Left renal pelvis (tissue), 4 donors: ENCODE measurements around the gene PUS1. TPM values are rescaled to one million over a fixed set of nuclear protein-coding genes. Genes with fewer than 3 reads are reported as not detected.
A peak's percentile ranks its signal among the peaks of the same experiment; 100 is the strongest.
"Not testable (repeated sequence)": the region's sequence is repeated elsewhere in the genome, so short reads cannot be mapped to it uniquely, and the experiment has no call there.

ENCODE experiments used
- DNase-seq, 4 donors: peaks; one replicate each; pipeline ENCODE4 v3.0.0-alpha.2; 2013; ENCODE audit warnings: low read depth in 4 of 4, low spot score in 3 of 4
- polyA plus RNA-seq, 4 donors: library from polyadenylated mRNA; unstranded; fragments of 120-200 nt; gene quantifications; one replicate each; pipeline ENCODE4 v1.2.1, GENCODE V29; 2013; ENCODE audit not compliant: insufficient read length in 4 of 4

Gene PUS1
- 10 to 100 TPM in 3 of 4 donors, 1 to 10 TPM in 1; 9.4 to 24.6 (median 13.3) TPM for polyA plus RNA-seq

- DNase-seq, result peak; percentile 73 to 90 (median 86)
Observed at GRCh38 chr12:131928711-131929580, at the start of gene PUS1. Gene PUS1, plus strand, starts transcription at chr12:131929276. Its CDS starts 447 bp downstream, at chr12:131929723.

GRCh38 chr12:131882804-131883520 lies 46.1 kb upstream of the PUS1 start:
- DNase-seq, result no peak

GRCh38 chr12:131883521-131883900 lies 45.6 kb upstream of the PUS1 start:
- no peak for DNase-seq

GRCh38 chr12:131885076-131885475 lies 44.0 kb upstream of the PUS1 start:
- not testable (repeated sequence) for DNase-seq

- DNase-seq, result no peak
Observed at GRCh38 chr12:131885543-131886057, 43.5 kb upstream of the PUS1 start.

- not testable (repeated sequence) for DNase-seq
Observed at GRCh38 chr12:131891722-131892121, 37.4 kb upstream of the PUS1 start.

GRCh38 chr12:131892711-131893604 lies 36.1 kb upstream of the PUS1 start:
- DNase-seq, result no peak

GRCh38 chr12:131893605-131894312 lies 35.3 kb upstream of the PUS1 start:
- peak in 1 of 4 donors; percentile 27 for DNase-seq

- peak; percentile 53 to 82 (median 80) for DNase-seq
Observed at GRCh38 chr12:131894313-131894860, 34.7 kb upstream of the PUS1 start, which contains the start of gene ULK1. Gene ULK1, plus strand, starts transcription at chr12:131894622. Its CDS starts 380 bp downstream, at chr12:131895002.

- DNase-seq, result no peak
Observed at GRCh38 chr12:131894981-131895639, 34.0 kb upstream of the PUS1 start.

- no peak for DNase-seq
Observed at GRCh38 chr12:131895640-131896079, 33.4 kb upstream of the PUS1 start.

GRCh38 chr12:131896080-131896810 lies 32.8 kb upstream of the PUS1 start:
- peak; percentile 65 to 72 (median 67) for DNase-seq

- no peak for DNase-seq
Observed at GRCh38 chr12:131896811-131897270, 32.2 kb upstream of the PUS1 start.

GRCh38 chr12:131897276-131897675 lies 31.8 kb upstream of the PUS1 start:
- no peak for DNase-seq

- DNase-seq, result no peak
Observed at GRCh38 chr12:131897875-131898274, 31.2 kb upstream of the PUS1 start.

GRCh38 chr12:131900397-131900796 lies 28.7 kb upstream of the PUS1 start:
- no peak for DNase-seq

- no peak for DNase-seq
Observed at GRCh38 chr12:131901431-131902331, 27.4 kb upstream of the PUS1 start.
